Middle frontal gyrus (tissue), 1 donor: ENCODE results near the gene SLC29A4.

Experiments
- DNase-seq: peaks from one replicate; pipeline ENCODE4 v3.0.0-alpha.2; 2015; ENCODE audit warnings: low spot score; ENCODE audit errors: extremely low spot score

SLC29A4 gene

GRCh38 chr7:5351507-5352265, 68.9 kb downstream of the SLC29A4 start:
- no peak for DNase-seq

- DNase-seq, result no peak
These were observed 69.8 kb downstream of the SLC29A4 start for GRCh38 chr7:5352440-5353010.

GRCh38 chr7:5354460-5355232, 71.9 kb downstream of the SLC29A4 start:
- no peak for DNase-seq
